GM21619 (cell line): ENCODE results near the gene DKK3.
A peak's percentile ranks its signal among the peaks of the same experiment; 100 is the strongest.

ENCODE experiments used
- ATAC-seq: cut with Tn5 transposase; IDR thresholded peaks from one replicate; pipeline ENCODE4 v1.9.1; 2021; ENCODE audit not compliant: unreplicated experiment

DKK3 gene

DNA sequence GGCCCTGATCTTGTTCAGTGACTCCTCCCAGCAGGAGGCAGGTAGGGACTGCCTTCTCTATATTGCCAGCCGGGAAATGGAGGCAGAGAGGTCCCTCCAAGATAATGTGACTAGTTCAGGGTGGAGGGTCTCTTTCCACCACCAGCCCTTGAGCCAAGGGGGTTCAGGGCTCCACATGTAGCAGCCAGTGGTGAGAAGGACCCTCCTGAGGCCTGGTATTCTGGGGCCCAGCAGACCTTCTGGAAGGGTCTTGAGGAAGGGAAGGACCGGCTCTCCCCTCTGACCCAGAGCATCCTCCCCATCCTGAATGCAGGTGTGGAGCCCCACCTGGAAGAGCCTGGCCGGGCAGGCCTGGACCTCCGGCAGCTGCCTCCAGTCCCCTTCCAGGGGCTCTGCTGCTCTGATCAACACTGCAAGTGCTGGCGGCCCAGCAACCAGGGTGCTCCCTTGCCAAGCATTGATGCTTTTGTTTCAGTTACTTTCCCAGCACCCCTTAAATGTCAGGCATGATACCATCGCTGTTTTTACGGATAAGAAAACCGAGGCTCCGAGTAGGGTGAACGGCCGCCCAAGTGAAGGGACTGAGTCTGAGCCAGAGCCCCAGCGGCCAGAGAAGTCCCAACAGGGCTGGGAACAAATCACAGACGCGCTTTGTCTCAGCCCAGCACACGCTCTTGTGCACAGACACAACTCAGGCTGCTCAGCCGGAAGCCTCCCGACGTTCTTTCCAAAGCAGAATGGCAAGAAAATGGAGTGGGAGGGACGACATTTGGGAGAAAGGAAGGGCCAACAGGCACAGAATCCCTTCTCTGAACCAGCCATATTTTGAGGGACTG, 38.8 kb downstream of the DKK3 start:
- no peak for ATAC-seq

GRCh38 chr11:11968511-11969280, 39.7 kb downstream of the DKK3 start:
- no peak for ATAC-seq

DNA sequence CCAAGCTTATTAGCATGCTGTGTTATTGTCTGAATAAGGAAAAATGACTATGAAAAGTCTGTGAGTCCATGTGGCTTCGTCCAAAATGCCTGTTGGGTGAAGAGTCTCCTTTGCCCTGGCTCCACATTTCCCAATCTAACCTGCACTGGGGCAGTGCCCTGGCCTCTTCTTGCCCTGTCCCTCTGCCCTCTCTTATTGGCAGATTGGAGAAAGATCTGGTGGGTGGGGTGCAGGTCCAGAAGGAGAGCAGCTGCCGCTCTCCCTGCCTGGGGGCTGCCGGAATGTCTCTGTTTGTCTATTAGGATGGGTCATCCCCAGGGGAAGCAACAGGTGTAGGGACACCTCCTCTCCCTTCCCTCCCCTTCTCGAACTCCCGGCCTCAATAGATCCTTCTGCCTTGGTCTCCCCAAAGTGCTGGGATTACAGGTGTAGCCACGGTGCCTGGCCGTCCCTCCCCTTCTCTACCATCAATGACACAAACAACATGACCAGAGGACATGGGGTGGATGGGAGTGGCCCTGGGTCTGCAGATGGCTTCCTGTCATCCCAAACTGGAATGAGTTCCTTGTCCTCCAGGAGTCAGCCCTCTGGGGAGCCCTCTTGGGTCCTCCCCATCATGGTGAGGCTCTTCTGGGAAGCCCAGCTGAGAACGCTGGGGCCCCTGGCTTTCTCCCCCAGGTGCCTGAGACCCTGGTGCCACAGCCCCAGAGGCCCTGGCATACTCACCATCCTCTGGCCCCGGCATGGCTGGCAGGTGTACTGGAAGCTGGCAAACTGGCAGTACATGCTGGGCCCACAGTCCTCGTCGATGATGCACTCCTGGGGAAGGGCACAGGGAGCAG, 40.5 kb downstream of the DKK3 start:
- ATAC-seq: no peak

- peak; percentile 94 for ATAC-seq
Observed at GRCh38 chr11:11966826-11967668, 41.4 kb downstream of the DKK3 start.

GRCh38 chr11:11966354-11966741, 42.1 kb downstream of the DKK3 start:
- no peak for ATAC-seq

DNA sequence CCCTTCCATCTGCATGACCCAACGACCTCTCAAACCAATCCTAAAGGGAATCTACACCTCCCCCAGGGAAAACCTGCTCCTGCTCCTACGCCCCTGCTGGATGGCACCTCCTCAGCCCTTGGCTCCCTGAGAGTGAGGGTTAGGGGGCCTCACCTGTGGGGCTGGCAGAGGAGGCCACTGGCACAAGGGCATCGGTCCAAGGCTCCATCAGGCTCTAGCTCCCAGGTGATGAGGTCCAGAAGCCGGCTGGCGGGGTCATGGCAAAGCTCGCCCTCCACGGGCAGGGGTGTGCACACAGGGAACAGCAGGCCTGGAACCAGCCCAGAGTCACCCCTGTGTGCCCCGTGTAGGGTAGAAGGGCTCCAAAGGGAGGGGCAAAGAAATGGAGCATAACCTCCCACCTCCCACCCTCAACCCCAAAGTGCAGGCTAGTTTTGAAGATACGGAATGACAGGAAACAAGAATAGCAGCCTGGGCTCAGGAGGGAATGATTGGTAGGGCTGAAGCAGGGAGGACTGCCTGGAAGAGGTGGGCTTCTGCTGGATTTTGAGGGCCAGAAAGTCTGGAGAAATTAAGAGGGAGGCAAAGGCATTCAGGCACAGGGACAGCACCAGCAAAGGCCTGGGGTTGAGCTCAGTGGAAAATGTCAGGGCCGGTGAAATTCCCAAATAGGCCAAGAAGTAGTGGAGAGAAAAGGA, 42.6 kb downstream of the DKK3 start:
- no peak for ATAC-seq

DNA sequence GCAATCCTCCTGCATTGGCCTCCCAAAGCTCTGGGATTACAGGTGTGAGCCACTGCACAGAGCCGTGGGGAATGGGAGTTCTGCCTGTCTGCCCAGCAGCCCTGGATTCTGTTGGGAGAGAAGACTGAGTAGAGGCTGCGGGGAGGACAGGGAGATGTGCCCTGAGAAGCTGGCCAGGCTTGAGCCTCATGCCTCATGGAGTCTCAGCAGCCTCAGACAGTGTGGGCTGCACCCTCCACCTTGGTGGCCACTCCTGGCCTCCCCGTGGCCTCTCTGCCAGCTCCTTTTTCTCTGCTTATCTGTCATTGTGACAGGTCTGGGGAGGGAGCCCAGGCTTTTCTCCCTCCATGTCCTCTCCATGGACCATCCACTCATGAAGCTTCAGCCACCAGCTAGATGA, 43.2 kb downstream of the DKK3 start:
- no peak for ATAC-seq

DNA sequence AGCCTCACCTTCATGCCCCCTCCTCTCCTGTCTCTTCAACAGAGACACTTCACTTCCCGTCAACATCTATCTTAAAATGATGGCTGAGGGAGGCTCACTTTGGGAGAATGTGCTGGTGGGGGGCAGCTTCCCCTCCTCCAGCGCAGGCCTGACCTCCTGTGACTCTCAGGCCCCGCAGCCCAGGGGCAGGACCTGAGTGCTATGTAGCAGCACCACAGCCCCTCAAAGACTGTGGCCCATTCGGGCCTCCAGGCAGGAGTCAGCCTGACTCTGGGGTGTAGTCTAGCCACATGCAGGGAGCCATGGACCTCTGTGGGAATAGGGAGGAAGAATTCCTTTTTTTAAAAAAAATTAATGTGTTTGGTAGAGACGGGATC, 43.7 kb downstream of the DKK3 start:
- no peak for ATAC-seq

DNA sequence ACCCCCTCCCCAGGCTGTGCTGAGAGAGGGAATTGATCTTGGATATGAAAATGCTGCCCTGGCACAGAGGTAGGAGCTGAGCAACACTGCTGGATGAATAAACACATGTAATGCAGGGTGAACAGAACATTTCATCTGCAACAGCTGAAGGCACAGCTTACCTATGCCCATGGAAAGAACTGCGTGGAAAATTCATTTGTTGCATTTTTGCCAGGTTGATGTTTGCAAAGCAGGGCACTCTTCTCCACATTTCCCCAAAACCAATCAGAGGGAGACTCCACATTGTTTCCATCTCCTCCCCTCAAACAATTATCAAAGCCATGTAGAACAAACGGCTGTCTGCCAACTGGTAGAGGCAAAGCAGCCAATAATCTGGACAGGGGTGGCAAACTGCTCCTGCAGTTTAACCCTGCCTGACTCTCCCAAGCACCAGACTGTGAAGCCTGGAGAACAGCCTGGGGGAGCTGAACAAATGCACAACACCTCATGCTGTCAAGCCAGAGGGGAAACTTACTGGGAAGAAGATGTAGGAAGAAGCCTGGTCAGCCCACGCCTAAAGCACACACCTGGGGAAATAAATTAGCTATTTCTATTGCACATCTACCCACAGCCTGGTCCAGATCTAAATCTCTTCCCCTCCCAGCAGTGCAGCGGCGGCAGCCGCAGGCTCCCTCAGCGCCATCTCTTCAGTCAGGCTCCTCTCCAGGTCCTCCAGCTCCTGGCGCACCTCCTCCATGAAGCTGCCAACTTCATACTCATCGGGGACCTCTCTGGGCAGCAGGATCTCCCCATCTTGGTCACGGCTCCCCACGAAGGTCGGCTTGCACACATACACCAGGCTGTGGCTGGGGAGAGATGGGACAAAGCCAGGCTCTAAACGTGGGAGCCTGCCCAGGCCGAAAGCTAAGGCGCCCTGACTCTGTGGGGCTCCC, 44.3 kb downstream of the DKK3 start:
- ATAC-seq: no peak

DNA sequence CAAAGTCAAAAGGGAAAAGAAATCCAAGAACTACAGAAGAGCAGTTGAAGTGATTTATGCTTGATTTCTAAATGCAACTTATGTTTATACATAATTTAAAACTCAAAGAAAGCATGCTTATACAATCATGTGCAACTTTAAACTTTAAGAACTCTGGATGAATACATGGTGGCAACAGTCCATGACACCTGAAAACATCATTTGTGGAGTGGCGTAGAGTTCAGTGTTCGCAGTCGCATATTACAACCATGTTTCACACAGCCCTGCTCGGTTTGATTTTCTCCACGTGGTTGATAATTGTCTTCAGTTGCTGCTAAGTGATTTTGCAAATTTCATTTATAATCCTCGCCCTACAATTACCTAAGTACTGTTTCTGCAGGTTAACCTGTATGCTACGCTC, 45.4 kb downstream of the DKK3 start:
- ATAC-seq: no peak

- no peak for ATAC-seq
Observed at GRCh38 chr11:11961399-11962028, 46.9 kb downstream of the DKK3 start.

GRCh38 chr11:11960687-11961086, 47.7 kb downstream of the DKK3 start:
- no peak for ATAC-seq

- no peak for ATAC-seq
Observed at GRCh38 chr11:11959601-11960000, 48.8 kb downstream of the DKK3 start.

- ATAC-seq: no peak
Observed at GRCh38 chr11:11958403-11959231, 49.8 kb downstream of the DKK3 start.

DNA sequence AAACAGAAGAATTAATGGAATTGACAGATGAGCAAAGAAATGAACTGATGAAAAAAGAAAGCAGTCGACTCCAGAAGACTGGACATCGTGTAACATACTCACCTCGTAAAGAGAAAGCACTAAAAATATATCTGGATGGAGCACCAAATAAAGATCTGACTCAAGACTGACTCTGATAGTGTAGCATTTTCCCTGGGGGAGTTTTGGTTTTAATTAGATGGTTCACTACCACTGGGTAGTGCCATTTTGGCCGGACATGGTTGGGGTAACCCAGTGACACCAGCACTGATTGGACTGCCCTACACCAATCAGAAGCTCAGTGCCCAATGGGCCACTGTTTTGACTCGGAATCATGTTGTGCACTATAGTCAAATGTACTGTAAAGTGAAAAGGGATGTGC, 52.4 kb downstream of the DKK3 start:
- no peak for ATAC-seq

GRCh38 chr11:11952036-11952435, 56.4 kb downstream of the DKK3 start:
- ATAC-seq: no peak

DNA sequence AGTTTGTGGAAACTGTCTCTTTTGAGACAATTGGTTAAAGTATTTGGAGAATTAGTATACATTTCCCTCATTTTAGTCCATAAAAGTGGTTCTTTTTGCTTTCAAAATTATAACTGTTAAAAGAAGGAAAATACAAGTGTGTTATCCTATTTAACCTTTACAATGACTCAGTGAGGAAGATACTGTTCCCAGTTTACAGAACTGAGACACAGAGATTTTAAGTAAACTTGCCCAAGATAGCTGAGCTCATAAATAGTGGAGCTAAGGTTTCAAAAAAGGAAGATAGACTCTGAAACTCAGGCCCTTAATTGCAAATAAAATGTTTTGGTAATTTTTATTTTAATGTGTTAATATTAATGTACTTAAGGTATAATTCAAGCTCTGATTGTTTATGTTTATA, 58.9 kb downstream of the DKK3 start:
- ATAC-seq: no peak
